NCI-H128 (cell line): Measurements from ENCODE around the gene TTC23L.
A peak's percentile ranks its signal among the peaks of the same experiment; 100 is the strongest.
"Not testable (repeated sequence)": the region's sequence is repeated elsewhere in the genome, so short reads cannot be mapped to it uniquely, and the experiment has no call there.

Experiments
- DNase-seq: peaks from one replicate; lab custom pipeline; 2025; ENCODE audit not compliant: unreplicated experiment; lab: John Stamatoyannopoulos, UW

TTC23L gene

DNA sequence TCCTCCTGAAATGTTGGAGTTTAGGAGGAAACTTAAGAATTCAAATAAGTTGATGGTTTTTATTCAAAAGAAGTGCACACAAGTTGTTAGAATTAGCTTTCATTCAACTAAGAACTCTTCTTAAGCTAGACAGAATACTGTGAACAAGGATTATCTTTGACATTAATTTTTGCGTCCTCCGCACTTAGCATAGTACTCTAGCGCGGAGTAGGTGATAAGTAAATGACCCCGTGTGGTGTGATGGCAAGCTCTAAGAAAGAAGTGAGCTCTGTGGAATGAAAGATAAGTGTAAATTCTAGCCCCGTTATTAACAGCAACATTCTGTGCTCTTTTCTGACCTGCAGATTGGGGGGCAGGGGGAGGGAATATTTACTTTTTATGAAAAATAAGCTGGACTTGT lies 77.6 kb downstream of the TTC23L start:
- no peak for DNase-seq

GRCh38 chr5:34918025-34918424 lies 79.1 kb downstream of the TTC23L start:
- no peak for DNase-seq

DNA sequence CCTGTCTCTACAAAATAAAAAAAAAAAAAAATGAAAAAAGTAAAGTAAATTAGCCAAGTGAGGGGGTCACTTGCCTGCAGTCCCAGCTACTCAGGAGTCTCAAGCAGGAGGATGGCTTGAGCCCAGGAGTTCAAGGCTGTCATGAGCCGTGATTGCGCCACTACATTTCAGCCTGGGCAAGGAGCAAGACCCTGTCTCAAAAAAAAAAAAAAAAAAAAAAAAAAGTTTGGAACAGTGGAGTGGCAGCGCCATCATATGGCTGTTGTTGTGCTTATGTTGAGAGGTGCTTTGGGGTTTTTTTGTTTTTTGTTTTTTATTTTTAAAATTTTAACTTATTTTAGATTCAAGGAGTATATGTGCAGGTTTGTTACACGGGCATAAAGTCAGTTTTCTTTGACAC lies 80.1 kb downstream of the TTC23L start:
- DNase-seq = no peak

DNA sequence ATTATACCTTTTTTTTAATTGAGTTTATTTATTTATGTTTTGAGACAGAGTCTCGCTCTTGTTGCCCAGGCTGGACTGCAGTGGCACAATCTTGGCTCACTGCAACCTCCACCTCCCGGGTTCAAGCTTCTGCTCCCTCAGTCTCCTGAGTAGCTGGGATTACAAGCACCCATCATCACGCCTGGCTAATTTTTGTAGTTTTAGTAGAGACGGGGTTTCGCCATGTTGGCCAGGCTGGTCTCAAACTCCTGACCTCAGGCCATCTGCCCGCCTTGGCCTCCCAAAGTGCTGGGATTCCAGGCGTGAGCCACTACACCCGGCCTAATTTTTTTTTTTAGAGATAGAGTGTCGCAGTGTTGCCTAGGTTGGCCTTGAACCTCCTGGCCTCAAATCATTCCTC lies 84.3 kb downstream of the TTC23L start:
- not testable (repeated sequence) for DNase-seq

GRCh38 chr5:34923694-34924461 lies 84.9 kb downstream of the TTC23L start:
- DNase-seq = no peak

- no peak for DNase-seq
These were observed 85.5 kb downstream of the TTC23L start for GRCh38 chr5:34924462-34924765.

DNA sequence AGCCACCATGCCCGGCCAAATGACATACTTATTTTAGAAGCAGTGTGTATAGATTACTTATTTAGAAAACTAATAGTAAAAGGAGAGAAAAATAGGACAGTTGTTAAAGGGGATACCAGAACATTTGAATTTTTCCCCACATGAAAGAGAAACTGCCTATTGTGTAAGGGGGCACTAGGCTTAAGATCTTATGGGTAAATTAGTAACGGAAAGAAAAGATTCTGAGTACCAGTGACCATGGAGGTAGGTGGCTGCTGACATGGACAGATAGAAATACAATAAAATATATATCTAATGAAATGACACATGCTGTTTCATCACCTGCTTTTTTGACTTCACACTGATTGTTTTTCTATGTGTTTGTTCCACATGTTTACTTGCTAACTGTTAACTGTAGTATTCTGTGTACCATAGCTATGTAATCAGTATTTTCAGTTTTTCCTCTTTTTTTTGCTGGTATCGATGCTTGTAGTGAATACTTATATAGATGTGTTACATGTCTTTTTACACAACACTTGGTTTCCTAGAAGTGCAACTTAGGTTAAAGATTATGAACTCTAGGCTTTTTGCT lies 87.4 kb downstream of the TTC23L start:
- DNase-seq = no peak

DNA sequence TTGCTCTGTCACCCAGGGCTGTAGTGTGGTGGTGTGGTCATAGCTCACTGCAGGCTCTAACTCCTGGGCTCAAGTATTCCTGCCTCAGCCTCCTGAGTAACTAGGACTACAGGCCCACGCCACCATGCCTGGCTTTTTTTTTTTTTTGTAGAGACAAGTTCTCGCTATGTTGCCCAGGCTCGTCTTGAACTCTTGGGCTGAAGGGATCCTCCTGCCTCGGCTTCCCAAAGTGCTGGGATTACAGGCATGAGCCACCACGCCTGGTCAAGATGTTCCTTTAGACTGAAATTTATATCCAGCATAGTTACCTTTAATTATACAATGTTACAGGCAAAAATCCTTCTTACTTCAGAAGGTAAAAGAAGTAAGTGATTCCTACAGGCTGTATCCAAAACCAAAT lies 88.8 kb downstream of the TTC23L start:
- no peak for DNase-seq

GRCh38 chr5:34928267-34928666 lies 89.3 kb downstream of the TTC23L start:
- no peak for DNase-seq

DNA sequence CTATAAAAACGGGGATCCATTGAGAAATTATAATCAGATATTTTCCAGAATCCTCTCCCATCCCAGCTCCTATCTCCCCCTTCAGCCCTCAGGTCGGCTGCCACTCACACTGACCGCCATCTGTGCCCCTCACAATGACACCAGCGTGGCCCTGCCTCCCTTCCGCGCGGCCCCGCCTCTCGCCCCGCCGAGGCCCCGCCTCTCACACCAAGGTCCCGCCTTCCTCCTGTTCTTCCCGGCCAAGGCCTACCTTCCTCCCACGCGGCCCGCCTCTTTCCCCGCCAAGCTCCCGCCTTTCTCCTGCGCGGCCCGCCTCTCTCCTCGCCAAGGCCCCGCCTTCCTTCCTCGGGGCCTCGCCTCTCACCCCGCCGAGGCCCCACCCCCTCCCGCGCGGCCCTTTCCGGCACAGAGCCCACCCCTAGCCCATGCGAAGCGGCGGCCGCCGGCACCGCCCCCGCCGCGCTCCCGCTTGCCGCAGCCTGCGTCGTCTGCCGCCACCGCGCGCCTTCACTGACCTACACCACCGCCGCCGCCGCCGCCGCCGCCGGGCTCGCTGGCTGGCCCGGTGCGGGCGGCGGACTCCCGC lies 90.3 kb downstream of the TTC23L start, which contains the start of gene DNAJC21:
Gene DNAJC21 (plus strand): TSS at position 426 of the 586 bp plus-strand sequence. CDS start 261 bp downstream, outside the sequence.
- DNase-seq = peak; percentile 99

DNA sequence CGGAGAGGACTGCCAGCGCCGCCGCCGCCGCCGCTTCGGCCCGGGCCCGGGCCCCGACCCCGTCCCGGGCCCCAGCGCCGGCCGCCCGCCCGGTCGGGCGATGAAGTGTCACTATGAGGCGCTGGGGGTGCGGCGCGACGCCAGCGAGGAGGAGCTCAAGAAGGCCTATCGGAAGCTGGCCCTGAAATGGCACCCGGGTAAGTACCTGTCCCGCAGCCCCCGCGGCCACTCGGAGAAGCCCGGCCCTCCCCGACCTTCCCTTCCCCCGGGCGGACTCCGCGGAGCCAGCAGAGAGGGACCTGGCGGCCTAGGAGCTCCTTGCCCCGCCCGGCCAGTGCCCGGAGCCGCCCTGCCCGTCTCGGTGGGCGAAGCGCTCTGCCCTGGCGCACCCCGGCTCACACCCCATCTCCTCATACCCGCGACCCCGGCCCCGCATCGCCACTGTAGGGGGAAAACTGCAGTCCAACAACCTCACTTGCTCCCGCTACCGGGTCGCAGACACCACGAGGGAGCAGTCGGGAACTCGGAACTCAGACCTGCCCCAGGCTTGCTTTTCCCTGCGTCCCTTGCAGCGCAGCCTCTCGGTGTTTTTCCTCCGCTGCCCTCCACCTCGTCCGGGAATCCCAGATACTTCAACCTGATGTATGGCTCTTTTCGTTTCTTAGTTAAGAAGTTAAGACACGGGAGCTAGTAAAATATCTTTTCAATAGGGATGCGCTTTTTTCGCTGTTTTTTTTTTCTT lies 90.9 kb downstream of the TTC23L start:
- DNase-seq = peak; percentile 59

GRCh38 chr5:34930462-34930844 lies 91.5 kb downstream of the TTC23L start:
- DNase-seq = no peak

DNA sequence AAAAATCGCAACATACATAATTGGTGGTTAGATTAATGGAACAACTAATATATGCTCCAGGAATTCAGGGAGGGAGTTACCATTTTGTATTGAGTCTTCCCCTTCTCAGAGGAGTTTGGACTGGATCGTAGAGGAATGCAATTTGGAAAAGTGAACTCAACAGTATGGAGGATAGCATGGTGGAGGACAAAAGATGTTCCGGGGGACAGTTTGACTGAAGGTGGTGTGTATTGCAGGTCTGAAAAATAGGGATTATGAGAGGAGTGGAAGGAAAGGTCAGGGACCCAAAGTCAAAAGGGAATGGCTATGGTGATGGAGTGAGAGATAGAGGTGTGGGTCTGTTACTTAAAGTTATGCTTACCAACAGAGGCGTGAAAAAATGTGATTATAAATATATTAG lies 91.9 kb downstream of the TTC23L start:
- DNase-seq = no peak

DNA sequence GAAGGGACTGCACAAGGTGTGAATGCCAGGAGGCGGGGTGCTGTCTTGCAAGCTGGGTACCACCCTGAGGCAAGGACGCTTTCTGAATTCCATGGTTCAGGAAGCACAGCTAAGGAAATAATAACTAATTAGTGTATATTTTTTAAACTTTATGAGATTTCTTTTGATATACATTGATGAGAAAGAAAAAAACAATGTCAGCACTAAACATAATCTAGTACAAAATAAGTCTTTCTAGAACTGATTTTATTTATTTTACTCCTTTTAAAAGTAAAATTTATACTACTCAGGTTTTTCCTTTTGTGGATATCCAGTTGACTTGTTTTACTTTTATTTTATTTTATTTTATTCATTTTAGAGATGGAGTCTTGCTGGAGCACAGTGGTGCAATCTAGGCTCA lies 94.0 kb downstream of the TTC23L start:
- DNase-seq = no peak

GRCh38 chr5:34941936-34942335 lies 103.0 kb downstream of the TTC23L start:
- DNase-seq = no peak

GRCh38 chr5:34944044-34944443 lies 105.1 kb downstream of the TTC23L start:
- no peak for DNase-seq

DNA sequence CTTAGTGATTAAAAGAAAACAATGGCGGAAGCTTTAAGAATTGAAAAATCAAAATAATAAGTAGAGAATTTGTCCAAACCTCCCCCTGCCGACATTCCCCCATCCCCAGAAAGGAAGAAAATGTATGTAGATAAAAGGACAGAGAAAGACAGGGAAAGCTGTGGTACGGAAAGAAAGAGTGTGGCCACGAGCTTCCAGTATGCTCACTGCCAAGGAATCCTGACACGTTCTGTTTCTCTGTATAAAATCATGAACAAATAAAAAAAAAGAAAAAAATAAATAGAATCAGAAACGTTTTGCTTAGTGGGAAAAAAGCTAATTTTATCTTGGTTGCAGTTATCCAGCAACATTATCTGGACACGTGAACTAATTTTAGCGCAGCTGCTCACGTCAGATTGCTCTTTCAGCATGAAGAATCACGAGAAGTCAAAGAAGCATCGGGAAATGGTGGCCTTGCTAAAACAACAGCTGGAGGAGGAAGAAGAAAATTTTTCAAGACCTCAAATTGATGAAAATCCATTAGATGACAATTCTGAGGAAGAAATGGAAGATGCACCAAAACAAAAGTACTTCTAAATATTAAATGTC lies 105.6 kb downstream of the TTC23L start:
- no peak for DNase-seq
